K562 (cell line): ENCODE data around the gene OAT. TPM values are rescaled to one million over a fixed set of nuclear protein-coding genes. Genes with fewer than 3 reads are reported as not detected.

Experiments used
- ATAC-seq: fragments of 200-7000 bp; cut with Tn5 transposase; 3 replicates; pipeline ENCODE4 v1.9.1; 2020; ENCODE audit warnings: moderate library complexity
- BruUV-seq: library from RNA; stranded (reverse); fragments of 400-500 nt; replicated peaks from 2 replicates; lab custom pipeline; 2021; lab: Mats Ljungman, UMichigan
- CTCF ChIA-PET: fragments of 300-600 bp; formaldehyde crosslinking; extraction: SDS; loops from one replicate; lab custom pipeline; 2021; ENCODE audit warnings: low intra/inter-chr PET ratio; lab: Yijun Ruan, JAX
- POLR2A ChIA-PET: fragments of 300-600, 350-650 bp; sonication (Branson Sonifier 250); formaldehyde crosslinking; extraction: SDS; loops from one replicate; lab custom pipeline; 2021; ENCODE audit warnings: antibody characterized with exemption, inconsistent platforms; lab: Yijun Ruan, JAX
- DNase-seq, 4 experiments: peaks; one replicate each; pipeline versions ENCODE4 v3.0.0 to v3.0.0-alpha.2; 2011 to 2018; ENCODE audit warnings: low spot score in 3 of 4, mixed read lengths in 3 of 4; ENCODE audit errors: extremely low read depth in 1 of 4
- FAIRE-seq: peaks from 2 replicates; lab custom pipeline; 2011; peaks lifted over from hg19 to GRCh38; lab: Jason Lieb, UNC
- H2AFZ ChIP-seq: 2 replicates; pipeline ENCODE4 v1.6.0; 2011; ENCODE audit warnings: low read depth, low read length, control low read depth, inconsistent platforms
- H3K27ac ChIP-seq: fragments of 200-600 bp; 3 replicates; pipeline ENCODE4 v1.8.0; 2011; ENCODE audit warnings: low read depth, mild to moderate bottlenecking, control low read depth, inconsistent platforms, low read length, moderate library complexity, mixed read lengths; ENCODE audit errors: extremely low read depth
- H3K27me3 ChIP-seq, 2 experiments: fragments of 300-600 bp in 1 of 2; 2 replicates in 1 of 2; 3 replicates in 1 of 2; pipeline versions ENCODE4 v1.6.0 to v1.8.0; 2011; ENCODE audit warnings: inconsistent platforms in 2 of 2, low read length in 2 of 2, mild to moderate bottlenecking in 1 of 2, mixed read lengths in 1 of 2, moderate library complexity in 1 of 2; ENCODE audit not compliant: control insufficient read depth in 2 of 2, insufficient read depth in 2 of 2
- H3K36me3 ChIP-seq: fragments of 300-600 bp; 3 replicates; pipeline ENCODE4 v1.8.0; 2011; ENCODE audit warnings: mild to moderate bottlenecking, low read length, inconsistent platforms; ENCODE audit not compliant: control insufficient read depth, insufficient read depth
- H3K4me1 ChIP-seq, 2 experiments: fragments of 200-600 bp in 1 of 2; replicated peaks in 1 of 2; 2 replicates in 1 of 2; 3 replicates in 1 of 2; pipeline versions ENCODE4 v1.5.1 to v1.8.0; 2011; ENCODE audit warnings: inconsistent platforms in 2 of 2, low read length in 2 of 2, mild to moderate bottlenecking in 1 of 2, mixed read lengths in 1 of 2, moderate library complexity in 1 of 2; ENCODE audit not compliant: control insufficient read depth in 2 of 2, insufficient read depth in 2 of 2
- H3K4me2 ChIP-seq: 2 replicates; pipeline ENCODE4 v1.6.1; 2011; ENCODE audit warnings: low read length, control low read depth, inconsistent platforms, mixed read lengths; ENCODE audit not compliant: insufficient read depth
- H3K4me3 ChIP-seq: fragments of 200-600 bp; sonication (generic), shearing (Covaris generic); 2 replicates; pipeline ENCODE4 v1.5.1; 2016; ENCODE audit warnings: control low read depth, inconsistent platforms
- H3K79me2 ChIP-seq: fragments of 200-600 bp; 3 replicates; pipeline ENCODE4 v1.8.0; 2011; ENCODE audit warnings: low read length, inconsistent platforms; ENCODE audit not compliant: control insufficient read depth, insufficient read depth
- H3K9ac ChIP-seq, 2 experiments: 2 replicates each; pipeline versions ENCODE4 v1.6.0 to v1.6.1; 2011; ENCODE audit warnings: low read depth in 2 of 2, low read length in 2 of 2, control low read depth in 1 of 2, inconsistent platforms in 1 of 2, mild to moderate bottlenecking in 1 of 2, mixed read lengths in 1 of 2; ENCODE audit not compliant: insufficient read depth in 1 of 2
- H3K9me1 ChIP-seq: one replicate; pipeline ENCODE4 v1.6.0; 2011; ENCODE audit warnings: inconsistent platforms, mild to moderate bottlenecking, low read length, moderate library complexity; ENCODE audit not compliant: control insufficient read depth, insufficient read depth
- H3K9me3 ChIP-seq: replicated peaks from 2 replicates; pipeline ENCODE4 v1.5.1; 2011; ENCODE audit warnings: low read depth, low read length, inconsistent platforms; ENCODE audit not compliant: control insufficient read depth, insufficient read depth
- H4K20me1 ChIP-seq: replicated peaks from 2 replicates; pipeline ENCODE4 v1.6.1; 2011; ENCODE audit warnings: low read length, inconsistent platforms, mixed read lengths; ENCODE audit not compliant: control insufficient read depth, insufficient read depth
- ARID4B ChIP-seq: sonication (generic); formaldehyde crosslinking; IDR thresholded peaks from 2 replicates; pipeline ENCODE4 v1.8.0; 2022; ENCODE audit warnings: mild to moderate bottlenecking, missing genetic modification reagents
- CREB3L1 ChIP-seq: fragments of 450-650 bp; IDR thresholded peaks from 2 replicates; pipeline ENCODE4 v1.6.1; 2014; ENCODE audit warnings: low read depth, mild to moderate bottlenecking, moderate library complexity, borderline replicate concordance
- CREBBP ChIP-seq: IDR thresholded peaks from one replicate; pipeline ENCODE4 v1.6.1; 2012; ENCODE audit warnings: low read depth, mild to moderate bottlenecking, control low read depth, inconsistent platforms, low read length
- KAT8 ChIP-seq: fragments of 450-650 bp; IDR thresholded peaks from 2 replicates; pipeline ENCODE4 v1.6.1; 2016; ENCODE audit warnings: low read depth, mild to moderate bottlenecking
- KLF6 ChIP-seq: fragments of 250-450 bp; sonication (Bioruptor Pico); IDR thresholded peaks from 2 replicates; pipeline ENCODE4 v1.4.0; 2020; ENCODE audit warnings: mild to moderate bottlenecking, moderate library complexity, borderline replicate concordance
- NBN ChIP-seq: fragments of 450-650 bp; IDR thresholded peaks from 2 replicates; pipeline ENCODE4 v1.6.1; 2016; ENCODE audit warnings: low read depth, mild to moderate bottlenecking
- NR1H2 ChIP-seq: sonication (generic); formaldehyde crosslinking; IDR thresholded peaks from 2 replicates; pipeline ENCODE4 v1.4.0; 2020; ENCODE audit warnings: mild to moderate bottlenecking, missing genetic modification reagents
- NR2F6 ChIP-seq: fragments of 450-650 bp; formaldehyde crosslinking; IDR thresholded peaks from 2 replicates; pipeline ENCODE4 v1.4.0; 2020; ENCODE audit warnings: mild to moderate bottlenecking
- TBL1XR1 ChIP-seq, 2 experiments: IDR thresholded peaks; 2 replicates each; pipeline ENCODE4 v1.6.1; 2012; ENCODE audit warnings: improper control_type of control experiment in 2 of 2, low read length in 2 of 2, mild to moderate bottlenecking in 1 of 2
- TCF7L2 ChIP-seq: fragments of 150-350 bp; IDR thresholded peaks from 2 replicates; pipeline ENCODE4 v1.6.1; 2016; ENCODE audit warnings: low read depth, mild to moderate bottlenecking, low read length, moderate library complexity
- THAP7 ChIP-seq: fragments of 250-450 bp; sonication (Bioruptor Pico); IDR thresholded peaks from 2 replicates; pipeline ENCODE4 v1.5.0; 2021
- ZNF143 ChIP-seq: sonication (generic); formaldehyde crosslinking; IDR thresholded peaks from 2 replicates; pipeline ENCODE4 v1.9.0; 2022; ENCODE audit warnings: mild to moderate bottlenecking, missing genetic modification reagents
- ZNF655 ChIP-seq: fragments of 250-450 bp; sonication (Bioruptor Pico); IDR thresholded peaks from 2 replicates; pipeline ENCODE4 v1.5.0; 2021
- WGBS: fragments of 100-300 bp; shearing (Covaris generic); methylation state at CpG from one replicate; pipeline ENCODE4 v1.1.6; 2016; ENCODE audit warnings: low coverage, mixed read lengths; ENCODE audit not compliant: insufficient coverage; ENCODE audit errors: missing lambda C conversion rate; 5-methylcytosine and 5-hydroxymethylcytosine counted together
- in situ Hi-C: fragments of 300-500 bp; cut with MboI; formaldehyde crosslinking; loops from 4 replicates; pipeline ENCODE4 v1.15.0; 2018; ENCODE audit warnings: inconsistent platforms, mixed read lengths
- intact Hi-C: fragments of 100-400 bp; cut with micrococcal nuclease; formaldehyde crosslinking; loops from 2 replicates; pipeline ENCODE4 v1.14.2; 2022
- polyA plus RNA-seq, 8 experiments: library from polyadenylated mRNA; depleted of rRNA in 4 of 8; stranded (reverse) in 5 of 8; unstranded in 3 of 8; fragments of >200 nt; fragmentation: Nextera tagmentation in 2 of 8; fragmentation: Illumina TruSeq in 1 of 8; extraction: Ambion mirVana in 2 of 8; extraction: Trizol in 1 of 8; gene quantifications; 2 replicates each; pipeline versions ENCODE4 v1.2.1 to v1.2.3, GENCODE V29; 2011 to 2014; ENCODE audit warnings: inconsistent platforms in 1 of 8, missing spikeins in 1 of 8
- total RNA-seq, 7 experiments: library from RNA; depleted of rRNA in 6 of 7; stranded (reverse); fragments of >200 nt in 6 of 7; fragmentation: Illumina TruSeq in 2 of 7; extraction: Trizol in 2 of 7; gene quantifications; 2 replicates each; pipeline versions ENCODE4 v1.2.1 to v1.2.3, GENCODE V29; 2011 to 2021; ENCODE audit warnings: low replicate concordance in 1 of 7

The OAT gene
- total and polyA plus RNA-seq, 9 of the 15 experiments (the other 6 are each of a cell fraction or from before 2014, with no cell fraction given), result 100 to 312 (median 163) TPM

GRCh38 chr10:124370426-124370825 is 48.3 kb downstream of the OAT start:
- Histone ChIP-seq H3K4me1 (no peaks in the 10 kb centered on the region), H3K4me2 (no peak overlapping the region), H3K27ac (no peak overlapping the region), H3K27me3 (peaks cover 3 to 75% of the 10 kb centered on the region in 2 experiments; a peak in 4 of 5 replicates), H3K36me3 (no peaks in the 10 kb centered on the region), H3K9me3 (no peaks in the 10 kb centered on the region), H3K79me2 (no peaks in the 10 kb centered on the region), H4K20me1 (no peaks in the 10 kb centered on the region), H2AFZ (no peak overlapping the region), H3K4me3 (no peak overlapping the region), H3K9ac (no peak overlapping the region), H3K9me1 (no peaks in the 10 kb centered on the region)
- in situ Hi-C loops, result no loop called here
- CTCF ChIA-PET, result no interaction called here
- no peak for FAIRE-seq
- ATAC-seq, result no peak
- no peak for DNase-seq
- POLR2A ChIA-PET, result no interaction called here
- 2% methylated on average over 4 of the region's 7 CpGs for WGBS
- intact Hi-C loops, result no loop called here
- no TSS peak for BruUV-seq
- no peak for TF ChIP-seq NBN
- no peak for TF ChIP-seq TBL1XR1 (IDR thresholded peaks at IDR 0.05; ENCODE audit: low read length in 2 of 2)
- no peak for TF ChIP-seq ZNF143
- TF ChIP-seq THAP7 (CRISPR knock-in tag), result no peak
- no peak for TF ChIP-seq NR2F6 (CRISPR knock-in tag)
- no peak for TF ChIP-seq ZNF655 (CRISPR knock-in tag)
- TF ChIP-seq KLF6 (CRISPR knock-in tag), result no peak
- no peak for TF ChIP-seq CREBBP
- TF ChIP-seq NR1H2, result no peak
- TF ChIP-seq TCF7L2, result no peak
- TF ChIP-seq KAT8, result no peak
- no peak for TF ChIP-seq ARID4B (CRISPR knock-in tag)
- TF ChIP-seq CREB3L1, result no peak
